ENCODE measurements around the gene EPM2A. TPM values are rescaled to one million over a fixed set of nuclear protein-coding genes. Genes with fewer than 3 reads are reported as not detected.

Gene EPM2A
- polyA plus RNA-seq, 1 donor from 2014 or later = 15.4 TPM

GRCh38 chr6:145783796-145784195 lies 48.5 kb upstream of the EPM2A start:
- Histone ChIP-seq H4K20me1 (ENCODE audit: insufficient read depth) (no peaks in the 10 kb centered on the region), H3K9ac (ENCODE audit: low read length) (no peak overlapping the region), H3K27me3 (ENCODE audit: insufficient read depth, low read depth, low read length) (no peaks in the 10 kb centered on the region), H3K27ac (ENCODE audit: low read length) (no peak overlapping the region), H3K79me2 (replicated peaks; ENCODE audit: insufficient read depth, low read length) (no peaks in the 10 kb centered on the region), H3K36me3 (ENCODE audit: insufficient read depth, low read length) (peaks cover 9% of the 10 kb centered on the region), H3K9me3 (ENCODE audit: low read length) (peaks cover 8% of the 10 kb centered on the region), H3K4me2 (ENCODE audit: low read length) (no peak overlapping the region), H2AFZ (ENCODE audit: low read depth, low read length) (no peak overlapping the region), H3K9me2 (ENCODE audit: insufficient read depth, low read length) (no peaks in the 10 kb centered on the region), H3F3A (ENCODE audit: insufficient read depth, low read length, poor library complexity, severe bottlenecking) (no peaks in the 10 kb centered on the region), H3K4me3 (ENCODE audit: low read length) (no peak overlapping the region)
- no peak for TF ChIP-seq POLR2AphosphoS5 (IDR thresholded peaks at IDR 0.05)
- no peak for TF ChIP-seq EP300 (conservative IDR thresholded peaks at IDR 0.05; ENCODE audit: poor library complexity, severe bottlenecking)
- TF ChIP-seq SMC3 (conservative IDR thresholded peaks at IDR 0.05; ENCODE audit: poor library complexity) = no peak
- TF ChIP-seq MXI1 (conservative IDR thresholded peaks at IDR 0.05; ENCODE audit: poor library complexity, severe bottlenecking) = no peak
- no peak for TF ChIP-seq TAF1 (IDR thresholded peaks at IDR 0.05; ENCODE audit: low read depth)
- no peak for TF ChIP-seq EZH2 (IDR thresholded peaks at IDR 0.05; ENCODE audit: borderline replicate concordance, insufficient read depth, low read length, poor library complexity, severe bottlenecking)
- no peak for TF ChIP-seq RAD21 (conservative IDR thresholded peaks at IDR 0.05)
- no peak for TF ChIP-seq REST (IDR thresholded peaks at IDR 0.05; ENCODE audit: borderline replicate concordance)
- TF ChIP-seq CTCF (IDR thresholded peaks at IDR 0.05; ENCODE audit: poor library complexity, severe bottlenecking) = no peak

- no peaks in the 10 kb centered on the region for H3K79me2 ChIP-seq (replicated peaks; ENCODE audit: insufficient read depth, low read length)
- no peak overlapping the region for H3K4me3 ChIP-seq (ENCODE audit: low read length)
- H4K20me1 ChIP-seq (ENCODE audit: insufficient read depth) = no peaks in the 10 kb centered on the region
- H3K27ac ChIP-seq (ENCODE audit: low read length) = no peak overlapping the region
- H3K4me2 ChIP-seq (ENCODE audit: low read length) = no peak overlapping the region
- TF ChIP-seq REST (IDR thresholded peaks at IDR 0.05; ENCODE audit: borderline replicate concordance) = no peak
- TF ChIP-seq POLR2AphosphoS5 (IDR thresholded peaks at IDR 0.05) = no peak
- TF ChIP-seq MXI1 (conservative IDR thresholded peaks at IDR 0.05; ENCODE audit: poor library complexity, severe bottlenecking) = no peak
- TF ChIP-seq RAD21 (conservative IDR thresholded peaks at IDR 0.05) = no peak
- no peak for TF ChIP-seq EZH2 (IDR thresholded peaks at IDR 0.05; ENCODE audit: borderline replicate concordance, insufficient read depth, low read length, poor library complexity, severe bottlenecking)
- no peak for TF ChIP-seq EP300 (conservative IDR thresholded peaks at IDR 0.05; ENCODE audit: poor library complexity, severe bottlenecking)
- TF ChIP-seq SMC3 (conservative IDR thresholded peaks at IDR 0.05; ENCODE audit: poor library complexity) = no peak
- no peak for TF ChIP-seq TAF1 (IDR thresholded peaks at IDR 0.05; ENCODE audit: low read depth)
- TF ChIP-seq CTCF (IDR thresholded peaks at IDR 0.05; ENCODE audit: poor library complexity, severe bottlenecking) = no peak
- H2AFZ ChIP-seq (ENCODE audit: low read depth, low read length) = no peak overlapping the region
- peaks cover 3% of the 10 kb centered on the region for H3K9me3 ChIP-seq (ENCODE audit: low read length)
- H3K9ac ChIP-seq (ENCODE audit: low read length) = no peak overlapping the region
- no peaks in the 10 kb centered on the region for H3K36me3 ChIP-seq (ENCODE audit: insufficient read depth, low read length)
- H3F3A ChIP-seq (ENCODE audit: insufficient read depth, low read length, poor library complexity, severe bottlenecking) = no peaks in the 10 kb centered on the region
- no peaks in the 10 kb centered on the region for H3K27me3 ChIP-seq (ENCODE audit: insufficient read depth, low read depth, low read length)
- H3K9me2 ChIP-seq (ENCODE audit: insufficient read depth, low read length) = no peaks in the 10 kb centered on the region
These were observed 37.5 kb upstream of the EPM2A start for GRCh38 chr6:145772846-145773245.
